HEK293 (cell line): ENCODE data around the gene SLC5A10.

Experiments
- CTCF ChIP-seq: fragments of 450-650 bp; formaldehyde crosslinking; IDR thresholded peaks from 2 replicates; pipeline ENCODE4 v1.5.1; 2016; ENCODE audit warnings: missing biosample characterization, missing genetic modification characterization
- MEIS1 ChIP-seq: sonication (generic); formaldehyde crosslinking; IDR thresholded peaks from 2 replicates; pipeline ENCODE4 v1.8.1; 2022; ENCODE audit warnings: missing genetic modification reagents, mild to moderate bottlenecking, borderline replicate concordance
- ZNF148 ChIP-seq: fragments of 450-650 bp; formaldehyde crosslinking; IDR thresholded peaks from 2 replicates; pipeline ENCODE4 v1.5.0; 2017; ENCODE audit warnings: missing biosample characterization, missing genetic modification characterization, borderline replicate concordance
- ZNF274 ChIP-seq, 2 experiments: fragments of 200-500 bp in 1 of 2; fragments of 450-650 bp in 1 of 2; sonication (Bioruptor generic) in 1 of 2; formaldehyde crosslinking in 1 of 2; IDR thresholded peaks; 2 replicates each; pipeline versions ENCODE4 v1.5.1 to v1.6.1; 2014 to 2016; ENCODE audit warnings: borderline replicate concordance in 1 of 2, inconsistent platforms in 1 of 2, low read length in 1 of 2, missing biosample characterization in 1 of 2, missing genetic modification characterization in 1 of 2
- ZNF501 ChIP-seq: fragments of 450-650 bp; formaldehyde crosslinking; IDR thresholded peaks from 2 replicates; pipeline ENCODE4 v1.5.1; 2016; ENCODE audit warnings: missing biosample characterization, missing genetic modification characterization
- ZNF626 ChIP-seq: fragments of 450-650 bp; sonication (Bioruptor Pico); formaldehyde crosslinking; IDR thresholded peaks from 2 replicates; pipeline ENCODE4 v1.5.1; 2018; ENCODE audit warnings: missing biosample characterization, missing genetic modification characterization, inconsistent platforms

- TF ChIP-seq CTCF (no peak), ZNF148 (tag by site-specific recombination) (no peak), ZNF626 (tag by site-specific recombination) (no peak), ZNF501 (tag by site-specific recombination) (no peak), MEIS1 (CRISPR knock-in tag) (no peak), ZNF274 (IDR thresholded peaks at IDR 0.05; ENCODE audit: low read length) (no peak), ZNF274 (tag by site-specific recombination; IDR thresholded peaks at IDR 0.05; ENCODE audit: borderline replicate concordance) (no peak)
These were observed at the start of gene SLC5A10 for GRCh38 chr17:18951941-18952842.
